Cardiac muscle cell (in vitro differentiated cells and primary cell): Measurements from ENCODE around the gene MYADML2. TPM values are rescaled to one million over a fixed set of nuclear protein-coding genes. Genes with fewer than 3 reads are reported as not detected.
A peak's percentile ranks its signal among the peaks of the same experiment; 100 is the strongest.

ENCODE experiments used
- DNase-seq, 2 donors: peaks; one replicate each; pipeline versions ENCODE4 v3.0.0 to v3.0.0-alpha.2; 2010 to 2017; ENCODE audit warnings: low read depth in 1 of 2, low spot score in 1 of 2
- H3K27ac ChIP-seq: fragments of 200-600 bp; sonication (generic); 2 replicates; pipeline ENCODE4 v1.5.1; 2016
- H3K27me3 ChIP-seq: fragments of 200-600 bp; sonication (generic); 2 replicates; pipeline ENCODE4 v1.6.0; 2016; ENCODE audit warnings: control low read depth
- H3K36me3 ChIP-seq: fragments of 200-600 bp; sonication (generic); 2 replicates; pipeline ENCODE4 v1.5.1; 2016; ENCODE audit warnings: control low read depth
- H3K4me1 ChIP-seq: fragments of 200-600 bp; sonication (generic); 2 replicates; pipeline ENCODE4 v1.8.1; 2017; ENCODE audit warnings: low read depth, mild to moderate bottlenecking, mixed run types
- H3K4me3 ChIP-seq: fragments of 200-600 bp; sonication (generic); 2 replicates; pipeline ENCODE4 v1.5.1; 2016; ENCODE audit warnings: mild to moderate bottlenecking
- H3K9me3 ChIP-seq: fragments of 200-600 bp; sonication (generic); 2 replicates; pipeline ENCODE4 v1.5.1; 2017; ENCODE audit warnings: low read depth, mild to moderate bottlenecking, control low read depth
- polyA plus RNA-seq: library from polyadenylated mRNA; unstranded; fragments of >200 nt; fragmentation: Nextera tagmentation; extraction: Ambion mirVana; gene quantifications from 2 replicates; pipeline ENCODE4 v1.2.1, GENCODE V29; 2016
- total RNA-seq: library from RNA; depleted of rRNA; stranded (reverse); fragments of >200 nt; gene quantifications from 2 replicates; pipeline ENCODE4 v1.2.3, GENCODE V29; 2016
- TF ChIP-seq, protein P1 (sequence below): IDR thresholded peaks from 2 replicates; pipeline ENCODE4 v1.5.1; 2012; ENCODE audit warnings: low read depth, mild to moderate bottlenecking, low read length

MYADML2 gene
- total and polyA plus RNA-seq, 2 experiments from 2014 or later, result 17.1 to 22.8 TPM

- Histone ChIP-seq H3K36me3 (no peaks in the 10 kb centered on the region), H3K4me1 (peaks cover 17% of the 10 kb centered on the region), H3K27ac (peak overlapping the region; percentile 47), H3K9me3 (no peaks in the 10 kb centered on the region), H3K4me3 (peak overlapping the region; percentile 37), H3K27me3 (no peaks in the 10 kb centered on the region)
- TF ChIP-seq, protein P1, sequence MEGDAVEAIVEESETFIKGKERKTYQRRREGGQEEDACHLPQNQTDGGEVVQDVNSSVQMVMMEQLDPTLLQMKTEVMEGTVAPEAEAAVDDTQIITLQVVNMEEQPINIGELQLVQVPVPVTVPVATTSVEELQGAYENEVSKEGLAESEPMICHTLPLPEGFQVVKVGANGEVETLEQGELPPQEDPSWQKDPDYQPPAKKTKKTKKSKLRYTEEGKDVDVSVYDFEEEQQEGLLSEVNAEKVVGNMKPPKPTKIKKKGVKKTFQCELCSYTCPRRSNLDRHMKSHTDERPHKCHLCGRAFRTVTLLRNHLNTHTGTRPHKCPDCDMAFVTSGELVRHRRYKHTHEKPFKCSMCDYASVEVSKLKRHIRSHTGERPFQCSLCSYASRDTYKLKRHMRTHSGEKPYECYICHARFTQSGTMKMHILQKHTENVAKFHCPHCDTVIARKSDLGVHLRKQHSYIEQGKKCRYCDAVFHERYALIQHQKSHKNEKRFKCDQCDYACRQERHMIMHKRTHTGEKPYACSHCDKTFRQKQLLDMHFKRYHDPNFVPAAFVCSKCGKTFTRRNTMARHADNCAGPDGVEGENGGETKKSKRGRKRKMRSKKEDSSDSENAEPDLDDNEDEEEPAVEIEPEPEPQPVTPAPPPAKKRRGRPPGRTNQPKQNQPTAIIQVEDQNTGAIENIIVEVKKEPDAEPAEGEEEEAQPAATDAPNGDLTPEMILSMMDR, result no peak
- DNase-seq, result no peak
These were observed 18.3 kb downstream of the MYADML2 start for GRCh38 chr17:81928544-81929252.

DNA sequence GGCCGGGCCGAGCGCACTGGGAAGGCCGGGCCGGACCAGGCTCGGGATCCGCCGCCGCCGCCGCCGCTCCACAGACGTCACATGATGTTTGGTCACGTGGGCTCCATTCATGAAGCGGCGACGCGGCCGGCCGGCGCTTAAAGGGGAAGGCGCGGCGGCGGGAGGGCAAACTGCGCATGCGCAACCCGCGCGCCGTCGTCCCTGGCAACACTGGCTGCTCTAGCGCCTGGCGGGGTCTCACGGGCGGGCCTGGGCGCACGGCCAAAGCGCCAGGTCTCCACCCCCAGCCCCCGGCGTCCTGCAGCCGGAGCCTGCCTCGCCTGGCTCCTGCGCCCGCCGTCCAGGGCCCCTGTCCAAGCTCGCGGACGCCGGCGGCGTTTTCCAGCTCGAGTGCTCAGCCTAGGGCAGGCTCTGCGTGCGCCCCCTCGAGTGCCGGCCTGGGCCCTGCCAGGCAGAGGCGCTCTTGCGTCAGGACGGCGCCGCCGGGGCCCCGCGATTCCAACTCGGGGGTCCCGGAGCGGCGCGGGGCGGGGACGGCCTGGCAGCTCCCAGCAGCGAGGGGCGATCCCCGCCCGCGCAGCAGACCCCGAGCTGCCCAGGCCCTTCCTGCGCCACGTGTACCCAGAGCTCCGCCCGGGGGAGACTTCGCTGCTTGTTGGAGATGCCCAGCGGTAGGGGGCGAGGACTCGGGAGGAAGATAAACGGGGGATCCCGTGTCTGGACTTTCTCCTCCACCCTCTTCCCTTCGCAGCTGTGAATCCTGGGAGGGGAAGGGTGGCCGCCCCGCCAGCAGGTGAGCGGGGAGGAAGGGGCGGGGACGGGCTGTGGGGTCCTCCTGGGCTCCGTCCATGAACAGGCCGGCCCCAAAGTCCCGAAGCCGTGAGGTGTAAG is 19.1 kb downstream of the MYADML2 start, which contains the start of gene MAFG:
MAFG (minus strand) TSS at position 83 of the 891 bp plus-strand sequence. CDS start 4,550 bp downstream, outside the sequence.
- H3K27ac ChIP-seq, result peak within 1 kb of the TSS; percentile 99
- peak within 1 kb of the TSS; percentile 94 for H3K4me3 ChIP-seq
- H3K27me3 ChIP-seq, result no peaks in the 10 kb centered on the region
- peaks cover 21% of the 10 kb centered on the region for H3K4me1 ChIP-seq
- H3K36me3 ChIP-seq, result no peaks in the 10 kb centered on the region
- peak; percentile 97 to 98 for DNase-seq
- H3K9me3 ChIP-seq, result no peaks in the 10 kb centered on the region
- TF ChIP-seq, protein P1, result peak; percentile 43

GRCh38 chr17:81927152-81927652 is 19.8 kb downstream of the MYADML2 start:
- peak in 1 of 2 donors; percentile 29 for DNase-seq
- peak overlapping the region; percentile 99 for H3K27ac ChIP-seq
- H3K36me3 ChIP-seq, result peaks cover 2% of the 10 kb centered on the region
- H3K4me3 ChIP-seq, result peak overlapping the region; percentile 94
- H3K4me1 ChIP-seq, result peaks cover 25% of the 10 kb centered on the region
- TF ChIP-seq, protein P1, result no peak
- H3K27me3 ChIP-seq, result no peaks in the 10 kb centered on the region
- H3K9me3 ChIP-seq, result no peaks in the 10 kb centered on the region

GRCh38 chr17:81926451-81927151 is 20.4 kb downstream of the MYADML2 start:
- Histone ChIP-seq H3K9me3 (no peaks in the 10 kb centered on the region), H3K36me3 (peaks cover 7% of the 10 kb centered on the region), H3K27me3 (no peaks in the 10 kb centered on the region), H3K4me3 (peak overlapping the region; percentile 94), H3K4me1 (peaks cover 25% of the 10 kb centered on the region), H3K27ac (peak overlapping the region; percentile 99)
- peak; percentile 82 to 84 for DNase-seq
- TF ChIP-seq, protein P1, result no peak

GRCh38 chr17:81925860-81926450 is 21.1 kb downstream of the MYADML2 start:
- H3K4me1 ChIP-seq, result peaks cover 25% of the 10 kb centered on the region
- H3K4me3 ChIP-seq, result peak overlapping the region; percentile 94
- TF ChIP-seq, protein P1, result no peak
- peak overlapping the region; percentile 99 for H3K27ac ChIP-seq
- H3K36me3 ChIP-seq, result peaks cover 7% of the 10 kb centered on the region
- no peaks in the 10 kb centered on the region for H3K9me3 ChIP-seq
- no peak for DNase-seq
- no peaks in the 10 kb centered on the region for H3K27me3 ChIP-seq
